HUES6 (cell line): ENCODE measurements around the gene REPS2.

Experiments
- H3K27ac ChIP-seq: 2 replicates; pipeline ENCODE4 v1.7.0; 2013; ENCODE audit warnings: low read depth, mild to moderate bottlenecking, low read length, inconsistent platforms
- H3K27me3 ChIP-seq: 2 replicates; pipeline ENCODE4 v1.6.1; 2013; ENCODE audit warnings: low read length; ENCODE audit not compliant: control insufficient read depth, insufficient read depth
- H3K36me3 ChIP-seq: 2 replicates; pipeline ENCODE4 v1.6.1; 2013; ENCODE audit warnings: low read length; ENCODE audit not compliant: control insufficient read depth, insufficient read depth
- H3K4me1 ChIP-seq: 2 replicates; pipeline ENCODE4 v1.6.1; 2013; ENCODE audit warnings: low read length; ENCODE audit not compliant: control insufficient read depth, insufficient read depth
- H3K4me3 ChIP-seq: 2 replicates; pipeline ENCODE4 v1.5.1; 2013; ENCODE audit warnings: low read depth, low read length
- H3K9ac ChIP-seq: one replicate; pipeline ENCODE4 v1.6.1; 2013; ENCODE audit warnings: mild to moderate bottlenecking, low read length
- H3K9me3 ChIP-seq: 2 replicates; pipeline ENCODE4 v1.6.1; 2013; ENCODE audit warnings: low read depth, low read length; ENCODE audit not compliant: control insufficient read depth, insufficient read depth

REPS2 gene

GRCh38 chrX:17078031-17078720, 131.7 kb downstream of the REPS2 start:
- Histone ChIP-seq H3K27me3 (peaks cover 46% of the 10 kb centered on the region; the same call in 1 of the 2 replicates), H3K4me3 (no peak overlapping the region), H3K27ac (no peak overlapping the region)

GRCh38 chrX:17081511-17081910, 135.1 kb downstream of the REPS2 start:
- Histone ChIP-seq H3K36me3 (no peaks in the 10 kb centered on the region), H3K9ac (no peak overlapping the region), H3K4me3 (no peak overlapping the region), H3K27ac (no peak overlapping the region), H3K27me3 (peaks cover 35% of the 10 kb centered on the region; the same call in 1 of the 2 replicates), H3K9me3 (no peaks in the 10 kb centered on the region), H3K4me1 (no peaks in the 10 kb centered on the region)

More at GRCh38 chrX:17078031-17078720, 131.7 kb downstream of the REPS2 start:
- H3K36me3 ChIP-seq = no peaks in the 10 kb centered on the region
- H3K9me3 ChIP-seq = no peaks in the 10 kb centered on the region
- H3K9ac ChIP-seq = no peak overlapping the region
- no peaks in the 10 kb centered on the region for H3K4me1 ChIP-seq

- Histone ChIP-seq H3K9me3 (no peaks in the 10 kb centered on the region), H3K27ac (no peak overlapping the region), H3K9ac (no peak overlapping the region), H3K27me3 (peaks cover 37% of the 10 kb centered on the region; the same call in 1 of the 2 replicates), H3K36me3 (no peaks in the 10 kb centered on the region), H3K4me3 (no peak overlapping the region), H3K4me1 (no peaks in the 10 kb centered on the region)
These were observed 135.5 kb downstream of the REPS2 start for GRCh38 chrX:17081968-17082367.

GRCh38 chrX:17082831-17083230, 136.4 kb downstream of the REPS2 start:
- no peaks in the 10 kb centered on the region for H3K9me3 ChIP-seq
- H3K36me3 ChIP-seq = no peaks in the 10 kb centered on the region
- H3K4me3 ChIP-seq = no peak overlapping the region
- H3K27me3 ChIP-seq = peaks cover 29% of the 10 kb centered on the region; the same call in 1 of the 2 replicates
- no peak overlapping the region for H3K27ac ChIP-seq
- H3K4me1 ChIP-seq = no peaks in the 10 kb centered on the region
- H3K9ac ChIP-seq = no peak overlapping the region

DNA sequence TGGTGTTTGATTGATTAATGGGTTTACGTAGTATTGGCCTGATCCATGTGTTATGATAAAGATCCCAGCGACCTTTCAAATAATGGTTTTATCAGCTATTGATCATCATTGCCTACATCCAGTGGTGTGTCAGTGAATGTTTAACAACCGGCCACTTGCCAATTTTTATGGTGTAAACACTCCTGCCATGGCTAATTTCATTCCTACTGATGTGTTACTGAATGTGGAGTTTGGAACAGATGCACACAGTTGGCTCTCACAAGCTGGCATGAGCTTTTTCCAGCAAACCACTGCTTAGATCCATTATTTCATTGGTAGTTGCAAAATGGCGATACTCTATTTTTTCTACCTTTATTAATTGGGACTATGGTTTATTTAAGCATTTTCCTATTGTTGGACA, 139.9 kb downstream of the REPS2 start:
- H3K4me1 ChIP-seq = no peaks in the 10 kb centered on the region

GRCh38 chrX:17095161-17095560, 148.7 kb downstream of the REPS2 start:
- peaks cover 4% of the 10 kb centered on the region for H3K9me3 ChIP-seq
- H3K4me1 ChIP-seq = no peaks in the 10 kb centered on the region
- H3K4me3 ChIP-seq = no peak overlapping the region
- H3K27me3 ChIP-seq = peaks cover 6% of the 10 kb centered on the region; the same call in 1 of the 2 replicates
- H3K36me3 ChIP-seq = no peaks in the 10 kb centered on the region
- no peak overlapping the region for H3K27ac ChIP-seq
- no peak overlapping the region for H3K9ac ChIP-seq

More for the DNA sequence above, 139.9 kb downstream of the REPS2 start:
- H3K9me3 ChIP-seq = no peaks in the 10 kb centered on the region
- H3K27ac ChIP-seq = no peak overlapping the region
- no peaks in the 10 kb centered on the region for H3K36me3 ChIP-seq
- H3K9ac ChIP-seq = no peak overlapping the region
- H3K27me3 ChIP-seq = peaks cover 18% of the 10 kb centered on the region; the same call in 1 of the 2 replicates
- no peak overlapping the region for H3K4me3 ChIP-seq

DNA sequence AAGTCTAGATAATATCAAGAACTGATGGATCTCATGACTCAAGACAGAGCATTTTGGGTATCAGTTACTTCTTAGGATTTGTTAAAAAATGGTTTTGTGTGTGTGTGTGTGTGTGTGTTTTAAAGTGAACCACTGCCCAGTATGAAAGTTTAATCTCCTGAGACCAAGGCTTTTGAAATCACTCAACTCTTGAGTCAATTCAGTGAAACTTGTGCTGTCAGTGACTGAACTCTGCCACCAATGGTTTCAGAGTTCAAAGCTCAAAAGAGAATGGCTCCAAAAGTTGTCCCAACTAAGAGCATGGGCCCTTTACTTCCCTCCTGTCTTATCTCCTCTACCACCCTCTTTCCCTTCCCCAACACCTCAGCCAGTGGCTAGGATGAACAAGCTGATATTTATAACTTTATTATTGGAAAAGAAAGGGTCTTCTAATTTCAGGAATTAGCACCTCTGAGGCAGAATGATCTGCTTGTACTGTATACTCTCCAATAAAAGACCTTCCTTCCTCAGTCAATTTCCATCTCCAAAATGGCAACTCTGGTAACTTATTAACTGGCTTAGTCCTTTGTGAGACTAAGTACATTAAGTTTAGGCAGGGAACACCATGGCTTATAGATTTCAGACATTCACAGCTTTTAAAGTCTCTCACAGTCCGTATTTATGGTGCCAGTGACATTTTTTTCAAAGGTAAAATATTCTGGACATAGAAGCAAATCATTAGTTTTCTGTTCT, 152.2 kb downstream of the REPS2 start:
- Histone ChIP-seq H3K4me1 (peaks cover 2% of the 10 kb centered on the region; the same call in 1 of the 2 replicates), H3K4me3 (no peak overlapping the region), H3K27ac (no peak overlapping the region), H3K9ac (no peak overlapping the region), H3K9me3 (peaks cover 10% of the 10 kb centered on the region), H3K27me3 (peaks cover 11% of the 10 kb centered on the region; the same call in 1 of the 2 replicates), H3K36me3 (no peaks in the 10 kb centered on the region)

GRCh38 chrX:17104433-17104832, 158.0 kb downstream of the REPS2 start:
- peaks cover 5% of the 10 kb centered on the region; the same call in 1 of the 2 replicates for H3K4me1 ChIP-seq
- no peak overlapping the region for H3K27ac ChIP-seq
- peaks cover 8% of the 10 kb centered on the region for H3K9me3 ChIP-seq
- H3K27me3 ChIP-seq = peaks cover 22% of the 10 kb centered on the region; the same call in 1 of the 2 replicates
- H3K4me3 ChIP-seq = no peak overlapping the region
- H3K36me3 ChIP-seq = no peaks in the 10 kb centered on the region
- H3K9ac ChIP-seq = no peak overlapping the region

DNA sequence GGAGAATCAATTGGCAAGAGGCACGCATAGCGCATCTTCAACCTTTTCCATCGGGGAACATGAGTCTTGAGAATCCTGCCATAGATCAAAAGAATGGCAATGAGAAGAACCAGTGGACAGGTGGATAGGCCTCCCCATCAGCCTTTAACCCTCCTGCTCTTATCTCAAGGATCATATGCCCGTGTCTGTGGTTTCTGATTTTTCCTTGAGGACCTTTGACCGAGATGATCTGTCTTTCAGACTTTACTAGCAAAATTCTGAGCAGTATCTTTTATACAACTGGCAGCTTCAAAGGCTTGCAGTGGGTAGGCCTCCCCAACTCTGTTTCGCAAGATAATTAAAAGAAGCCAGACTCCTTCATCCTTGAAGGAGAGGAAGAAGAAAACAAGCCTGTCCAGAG, 174.4 kb downstream of the REPS2 start:
- peaks cover 5% of the 10 kb centered on the region for H3K4me1 ChIP-seq
- H3K36me3 ChIP-seq = no peaks in the 10 kb centered on the region
- peaks cover 6% of the 10 kb centered on the region; the same call in 1 of the 2 replicates for H3K27me3 ChIP-seq
- no peak overlapping the region for H3K9ac ChIP-seq
- H3K4me3 ChIP-seq = no peak overlapping the region
- peaks cover 7% of the 10 kb centered on the region; the same call in 1 of the 2 replicates for H3K9me3 ChIP-seq
- no peak overlapping the region for H3K27ac ChIP-seq

DNA sequence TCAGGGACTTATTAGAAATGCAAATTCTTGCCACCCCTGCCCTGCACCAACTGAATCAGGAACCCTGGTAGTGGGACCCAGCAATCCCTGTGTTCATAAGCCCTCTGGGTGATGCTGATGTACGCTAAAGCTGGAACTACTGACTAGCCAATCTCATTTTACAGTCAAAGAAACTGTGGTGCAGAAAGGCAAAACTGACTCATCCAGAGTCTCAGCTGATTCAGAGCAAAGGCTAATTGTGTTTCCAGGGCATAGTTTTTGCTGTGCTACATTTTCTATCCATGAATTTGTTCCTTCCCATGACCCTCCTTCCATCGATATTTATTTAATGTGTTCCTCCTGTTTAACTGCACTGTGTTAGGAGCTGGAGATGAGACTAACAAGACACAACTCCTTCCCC, 207.5 kb downstream of the REPS2 start:
- H3K9ac ChIP-seq = no peak overlapping the region
- peaks cover 24% of the 10 kb centered on the region; the same call in 1 of the 2 replicates for H3K27me3 ChIP-seq
- H3K4me3 ChIP-seq = no peak overlapping the region
- no peak overlapping the region for H3K27ac ChIP-seq
- H3K4me1 ChIP-seq = no peaks in the 10 kb centered on the region
- no peaks in the 10 kb centered on the region for H3K36me3 ChIP-seq
- peaks cover 2% of the 10 kb centered on the region; the same call in 1 of the 2 replicates for H3K9me3 ChIP-seq

GRCh38 chrX:17160975-17161374, 214.5 kb downstream of the REPS2 start:
- H3K36me3 ChIP-seq = no peaks in the 10 kb centered on the region
- H3K27ac ChIP-seq = no peak overlapping the region
- H3K9ac ChIP-seq = no peak overlapping the region
- no peaks in the 10 kb centered on the region for H3K4me1 ChIP-seq
- peaks cover 52% of the 10 kb centered on the region for H3K9me3 ChIP-seq
- peaks cover 6% of the 10 kb centered on the region; the same call in 1 of the 2 replicates for H3K27me3 ChIP-seq
- H3K4me3 ChIP-seq = no peak overlapping the region
